Smooth muscle cell (in vitro differentiated cells): ENCODE data around the gene FAM50B. TPM values are rescaled to one million over a fixed set of nuclear protein-coding genes. Genes with fewer than 3 reads are reported as not detected.

ENCODE experiments used
- DNase-seq: peaks from one replicate; lab custom pipeline; 2025; ENCODE audit not compliant: unreplicated experiment; lab: John Stamatoyannopoulos, UW
- H2AFZ ChIP-seq: fragments of 200-600 bp; sonication (generic); 2 replicates; pipeline ENCODE4 v1.6.0; 2016; ENCODE audit warnings: antibody characterized with exemption, low read depth, mild to moderate bottlenecking
- H3F3A ChIP-seq: fragments of 200-600 bp; sonication (generic); 2 replicates; pipeline ENCODE4 v1.6.0; 2017; ENCODE audit warnings: antibody characterized with exemption, low read depth
- H3K27ac ChIP-seq: fragments of 200-600 bp; sonication (generic); 2 replicates; pipeline ENCODE4 v1.5.1; 2016; ENCODE audit warnings: low read depth, mild to moderate bottlenecking
- H3K27me3 ChIP-seq: fragments of 200-600 bp; sonication (generic); 2 replicates; pipeline ENCODE4 v1.6.1; 2016; ENCODE audit warnings: low read depth, mild to moderate bottlenecking
- H3K36me3 ChIP-seq: fragments of 200-600 bp; sonication (generic); 2 replicates; pipeline ENCODE4 v1.5.1; 2016; ENCODE audit warnings: low read depth
- H3K4me1 ChIP-seq: fragments of 200-600 bp; sonication (generic); 2 replicates; pipeline ENCODE4 v1.5.1; 2016; ENCODE audit warnings: low read depth
- H3K4me2 ChIP-seq: fragments of 200-600 bp; sonication (generic); 2 replicates; pipeline ENCODE4 v1.6.0; 2016; ENCODE audit warnings: mild to moderate bottlenecking
- H3K4me3 ChIP-seq: fragments of 200-600 bp; sonication (generic); 2 replicates; pipeline ENCODE4 v1.5.1; 2016; ENCODE audit warnings: mild to moderate bottlenecking
- H3K79me2 ChIP-seq: fragments of 200-600 bp; sonication (generic); 2 replicates; pipeline ENCODE4 v1.6.0; 2016; ENCODE audit warnings: low read depth, mild to moderate bottlenecking
- H3K9ac ChIP-seq: fragments of 200-600 bp; sonication (generic); 2 replicates; pipeline ENCODE4 v1.6.0; 2016; ENCODE audit warnings: low read depth
- H3K9me3 ChIP-seq: fragments of 200-600 bp; sonication (generic); replicated peaks from 2 replicates; pipeline ENCODE4 v1.5.1; 2016; ENCODE audit warnings: low read depth
- H4K20me1 ChIP-seq: fragments of 200-600 bp; sonication (generic); 2 replicates; pipeline ENCODE4 v1.6.0; 2016; ENCODE audit warnings: low read depth
- WGBS: methylation state at CpG from one replicate; pipeline ENCODE4 v1.1.7; 2016; ENCODE audit warnings: low lambda C conversion rate; 5-methylcytosine and 5-hydroxymethylcytosine counted together
- polyA plus RNA-seq: library from polyadenylated mRNA; unstranded; fragments of >200 nt; fragmentation: Nextera tagmentation; extraction: Ambion mirVana; gene quantifications from 2 replicates; pipeline ENCODE4 v1.2.1, GENCODE V29; 2016
- total RNA-seq: library from RNA; depleted of rRNA; stranded (reverse); fragments of >200 nt; gene quantifications from 2 replicates; pipeline ENCODE4 v1.2.3, GENCODE V29; 2014
- TF ChIP-seq, protein P1 (sequence below): fragments of 200-600 bp; sonication (generic); IDR thresholded peaks from 2 replicates; pipeline ENCODE4 v1.5.1; 2017; ENCODE audit warnings: borderline replicate concordance, mild to moderate bottlenecking, antibody characterized with exemption; ENCODE audit not compliant: insufficient read depth, poor library complexity, severe bottlenecking

The FAM50B gene
- total and polyA plus RNA-seq, 2 experiments from 2014 or later, result 4.3 to 6.3 TPM

DNA sequence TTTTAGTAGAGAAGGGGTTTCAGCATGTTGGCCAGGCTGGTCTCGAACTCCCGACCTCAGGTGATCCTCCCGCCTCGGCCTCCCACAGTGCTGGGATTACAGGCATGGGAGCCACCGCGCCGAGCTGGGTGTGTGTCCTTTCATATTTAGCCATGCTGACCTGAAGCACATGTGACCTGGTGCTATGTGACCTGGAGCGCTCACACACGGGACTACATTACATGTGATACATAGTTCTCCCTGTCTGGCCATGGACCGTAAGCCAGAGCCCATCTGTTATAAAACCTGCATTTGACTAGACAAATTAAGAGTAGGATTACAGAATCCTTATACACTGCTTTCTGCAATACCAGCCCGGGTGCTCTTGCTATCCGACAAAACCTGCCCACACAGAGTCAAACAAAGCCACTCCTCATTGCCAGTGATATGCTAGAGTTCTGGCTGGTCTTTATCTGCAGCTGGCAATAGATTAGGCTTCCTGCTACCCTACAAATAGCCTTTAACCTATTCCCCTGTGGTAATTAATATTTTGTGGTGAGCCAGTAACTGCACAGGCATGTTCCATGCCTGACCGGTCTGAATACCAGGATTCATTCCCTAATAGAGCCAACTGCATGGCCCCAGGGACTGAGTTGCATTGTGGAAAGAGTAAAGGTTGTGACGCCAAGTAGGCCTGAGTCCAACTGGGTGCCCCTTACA is 26.3 kb upstream of the FAM50B start:
- H2AFZ ChIP-seq, result no peak overlapping the region
- H3K9ac ChIP-seq, result no peak overlapping the region
- H3K27me3 ChIP-seq, result no peaks in the 10 kb centered on the region
- no peaks in the 10 kb centered on the region for H4K20me1 ChIP-seq
- H3F3A ChIP-seq, result peaks cover 26% of the 10 kb centered on the region
- peak overlapping the region; percentile 8 for H3K4me2 ChIP-seq
- no peaks in the 10 kb centered on the region for H3K79me2 ChIP-seq
- DNase-seq, result no peak
- H3K4me3 ChIP-seq, result no peak overlapping the region
- H3K4me1 ChIP-seq, result peaks cover 8% of the 10 kb centered on the region
- no peaks in the 10 kb centered on the region for H3K9me3 ChIP-seq
- TF ChIP-seq, protein P1, sequence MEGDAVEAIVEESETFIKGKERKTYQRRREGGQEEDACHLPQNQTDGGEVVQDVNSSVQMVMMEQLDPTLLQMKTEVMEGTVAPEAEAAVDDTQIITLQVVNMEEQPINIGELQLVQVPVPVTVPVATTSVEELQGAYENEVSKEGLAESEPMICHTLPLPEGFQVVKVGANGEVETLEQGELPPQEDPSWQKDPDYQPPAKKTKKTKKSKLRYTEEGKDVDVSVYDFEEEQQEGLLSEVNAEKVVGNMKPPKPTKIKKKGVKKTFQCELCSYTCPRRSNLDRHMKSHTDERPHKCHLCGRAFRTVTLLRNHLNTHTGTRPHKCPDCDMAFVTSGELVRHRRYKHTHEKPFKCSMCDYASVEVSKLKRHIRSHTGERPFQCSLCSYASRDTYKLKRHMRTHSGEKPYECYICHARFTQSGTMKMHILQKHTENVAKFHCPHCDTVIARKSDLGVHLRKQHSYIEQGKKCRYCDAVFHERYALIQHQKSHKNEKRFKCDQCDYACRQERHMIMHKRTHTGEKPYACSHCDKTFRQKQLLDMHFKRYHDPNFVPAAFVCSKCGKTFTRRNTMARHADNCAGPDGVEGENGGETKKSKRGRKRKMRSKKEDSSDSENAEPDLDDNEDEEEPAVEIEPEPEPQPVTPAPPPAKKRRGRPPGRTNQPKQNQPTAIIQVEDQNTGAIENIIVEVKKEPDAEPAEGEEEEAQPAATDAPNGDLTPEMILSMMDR, result no peak
- H3K36me3 ChIP-seq, result no peaks in the 10 kb centered on the region
- WGBS, result 70% methylated on average over 14 of the region's 14 CpGs
- peak overlapping the region; percentile 10 for H3K27ac ChIP-seq

DNA sequence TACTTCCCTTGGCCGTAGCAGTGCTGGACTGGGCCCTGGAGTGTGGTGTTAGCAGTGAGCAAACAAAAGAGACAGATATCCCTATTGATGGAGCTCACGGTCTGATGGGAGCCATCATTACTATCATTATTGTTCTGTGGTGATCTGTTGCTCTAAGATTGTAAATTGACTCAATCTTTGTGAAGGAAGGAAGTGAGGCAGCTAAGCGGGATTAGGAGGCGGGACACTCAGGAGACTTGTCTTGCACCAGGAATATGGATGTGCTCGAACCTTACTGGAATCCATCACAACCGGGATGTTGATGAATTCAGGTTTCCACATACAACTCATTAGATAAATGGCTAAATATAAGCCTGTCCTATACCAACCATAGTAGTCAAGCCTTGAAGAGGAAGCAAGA is 25.5 kb upstream of the FAM50B start:
- no peaks in the 10 kb centered on the region for H4K20me1 ChIP-seq
- 91% methylated on average over 6 of the region's 6 CpGs for WGBS
- TF ChIP-seq, protein P1, result no peak
- H3K4me2 ChIP-seq, result peak overlapping the region; percentile 8
- no peaks in the 10 kb centered on the region for H3K36me3 ChIP-seq
- H3K27ac ChIP-seq, result peak overlapping the region; percentile 10
- no peaks in the 10 kb centered on the region for H3K27me3 ChIP-seq
- H2AFZ ChIP-seq, result no peak overlapping the region
- peaks cover 8% of the 10 kb centered on the region for H3K4me1 ChIP-seq
- no peaks in the 10 kb centered on the region for H3K9me3 ChIP-seq
- H3K79me2 ChIP-seq, result no peaks in the 10 kb centered on the region
- no peak overlapping the region for H3K9ac ChIP-seq
- DNase-seq, result no peak
- peaks cover 30% of the 10 kb centered on the region for H3F3A ChIP-seq
- no peak overlapping the region for H3K4me3 ChIP-seq

DNA sequence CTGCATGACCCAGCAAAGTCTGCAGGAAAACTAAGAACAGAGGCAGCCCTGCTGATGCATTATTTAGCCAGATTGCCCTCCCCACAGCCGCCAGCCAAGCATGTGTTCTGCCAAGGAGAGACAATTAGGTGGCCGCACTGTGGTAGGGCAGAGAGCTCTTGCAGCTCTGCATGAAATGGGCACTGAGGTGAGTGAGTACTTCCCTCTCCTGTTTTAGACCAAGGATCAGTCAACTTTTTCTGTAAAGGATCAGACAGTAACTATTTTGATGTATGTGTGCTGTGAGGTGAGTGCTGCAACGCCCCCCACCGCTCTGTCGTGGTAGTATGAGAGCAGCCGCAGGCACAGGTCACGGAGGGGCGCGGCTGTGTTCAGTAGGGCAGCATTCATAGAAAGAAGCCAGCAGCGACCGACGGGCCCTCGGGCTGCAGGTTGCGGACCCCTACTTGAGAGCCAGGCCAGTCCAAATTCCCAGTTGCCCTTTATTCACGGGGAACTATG is 23.8 kb upstream of the FAM50B start:
- Histone ChIP-seq H4K20me1 (no peaks in the 10 kb centered on the region), H3K36me3 (no peaks in the 10 kb centered on the region), H3K4me2 (peak overlapping the region; percentile 73), H3K27ac (peak overlapping the region; percentile 98), H3K4me3 (peak overlapping the region; percentile 23), H2AFZ (peak overlapping the region; percentile 3), H3F3A (peaks cover 33% of the 10 kb centered on the region), H3K79me2 (no peaks in the 10 kb centered on the region), H3K4me1 (peaks cover 8% of the 10 kb centered on the region), H3K9me3 (no peaks in the 10 kb centered on the region), H3K9ac (peak overlapping the region; percentile 78), H3K27me3 (no peaks in the 10 kb centered on the region)
- no peak for DNase-seq
- TF ChIP-seq, protein P1, result peak; percentile 29
- 49% methylated on average over 15 of the region's 15 CpGs for WGBS
